Loucy (cell line): ENCODE data around the gene RPL26.
"Not testable (repeated sequence)": the region's sequence is repeated elsewhere in the genome, so short reads cannot be mapped to it uniquely, and the experiment has no call there.

Experiments used
- H2AFZ ChIP-seq: fragments of 200-600 bp; sonication (generic); 2 replicates; pipeline ENCODE4 v1.6.0; 2016; ENCODE audit warnings: antibody characterized with exemption, mild to moderate bottlenecking, low read length, moderate library complexity
- H3F3A ChIP-seq: fragments of 200-600 bp; 2 replicates; pipeline ENCODE4 v1.6.0; 2016; ENCODE audit warnings: antibody characterized with exemption, low read depth, mild to moderate bottlenecking
- H3K27me3 ChIP-seq: fragments of 200-600 bp; sonication (generic); 2 replicates; pipeline ENCODE4 v1.6.1; 2014; ENCODE audit warnings: low read length, mild to moderate bottlenecking; ENCODE audit not compliant: insufficient read depth, poor library complexity, severe bottlenecking
- H3K36me3 ChIP-seq: fragments of 200-600 bp; sonication (generic); 2 replicates; pipeline ENCODE4 v1.6.1; 2016; ENCODE audit warnings: low read length; ENCODE audit not compliant: insufficient read depth
- H3K4me1 ChIP-seq: fragments of 200-600 bp; sonication (generic); 2 replicates; pipeline ENCODE4 v1.5.1; 2014; ENCODE audit warnings: low read length, mild to moderate bottlenecking; ENCODE audit not compliant: insufficient read depth, poor library complexity, severe bottlenecking
- H3K4me2 ChIP-seq: fragments of 200-600 bp; sonication (generic); 2 replicates; pipeline ENCODE4 v1.6.0; 2014; ENCODE audit warnings: antibody characterized with exemption, low read length, low read depth, mild to moderate bottlenecking; ENCODE audit not compliant: poor library complexity, severe bottlenecking
- H3K4me3 ChIP-seq: fragments of 200-600 bp; sonication (generic); 2 replicates; pipeline ENCODE4 v1.5.1; 2014; ENCODE audit warnings: low read length, mild to moderate bottlenecking, mixed read lengths; ENCODE audit not compliant: poor library complexity, severe bottlenecking
- H3K79me2 ChIP-seq: fragments of 200-600 bp; sonication (generic); 2 replicates; pipeline ENCODE4 v1.6.1; 2014; ENCODE audit warnings: low read length; ENCODE audit not compliant: insufficient read depth
- H3K9ac ChIP-seq: fragments of 200-600 bp; sonication (generic); 2 replicates; pipeline ENCODE4 v1.6.0; 2014; ENCODE audit warnings: mild to moderate bottlenecking, low read depth, low read length, moderate library complexity; ENCODE audit not compliant: poor library complexity, severe bottlenecking
- H3K9me2 ChIP-seq: fragments of 200-600 bp; sonication (generic); replicated peaks from 2 replicates; pipeline ENCODE4 v1.6.1; 2016; ENCODE audit warnings: low read depth, low read length, mixed read lengths
- H3K9me3 ChIP-seq: fragments of 200-600 bp; sonication (generic); 2 replicates; pipeline ENCODE4 v1.6.1; 2014; ENCODE audit warnings: mild to moderate bottlenecking, antibody characterized with exemption, low read length, low read depth; ENCODE audit not compliant: insufficient read depth
- H4K20me1 ChIP-seq: fragments of 200-600 bp; sonication (generic); 2 replicates; pipeline ENCODE4 v1.6.0; 2014; ENCODE audit warnings: antibody characterized with exemption, low read length, mild to moderate bottlenecking; ENCODE audit not compliant: insufficient read depth, poor library complexity, severe bottlenecking
- CTCF ChIP-seq: fragments of 200-600 bp; sonication (generic); conservative IDR thresholded peaks from 2 replicates; pipeline ENCODE4 v1.5.1; 2014; ENCODE audit warnings: mild to moderate bottlenecking, antibody characterized with exemption, low read length
- EZH2phosphoT487 ChIP-seq: fragments of 200-600 bp; IDR thresholded peaks from 2 replicates; pipeline ENCODE4 v1.6.1; 2018; ENCODE audit warnings: antibody characterized with exemption, mild to moderate bottlenecking, moderate library complexity, borderline replicate concordance

RPL26 gene

GRCh38 chr17:8376271-8377067 is 6.5 kb downstream of the RPL26 start, which contains the start of gene KRABD2:
TSS of gene KRABD2 (minus strand) at chr17:8376704.
- Histone ChIP-seq H2AFZ (peak within 1 kb of the TSS; percentile 85), H3K9me2 (no peaks in the 10 kb centered on the region), H3K9me3 (no peaks in the 10 kb centered on the region), H3K36me3 (peaks cover 48% of the 10 kb centered on the region), H3K79me2 (peaks cover 52% of the 10 kb centered on the region), H3K4me3 (peak within 1 kb of the TSS; percentile 84), H3K9ac (peak within 1 kb of the TSS; percentile 82), H3K4me2 (peak within 1 kb of the TSS; percentile 98), H3F3A (peaks cover 27% of the 10 kb centered on the region), H3K27me3 (no peaks in the 10 kb centered on the region), H4K20me1 (peaks cover 47% of the 10 kb centered on the region), H3K4me1 (peaks cover 41% of the 10 kb centered on the region)
- TF ChIP-seq CTCF (peak; percentile 61), EZH2phosphoT487 (no peak)

- Histone ChIP-seq H3K79me2 (peaks cover 45% of the 10 kb centered on the region), H3F3A (peaks cover 24% of the 10 kb centered on the region), H4K20me1 (peaks cover 41% of the 10 kb centered on the region), H3K27me3 (no peaks in the 10 kb centered on the region), H2AFZ (peak overlapping the region; percentile 85; the same call in 1 of the 2 replicates), H3K4me3 (peak overlapping the region; percentile 84), H3K9me3 (no peaks in the 10 kb centered on the region), H3K9me2 (no peaks in the 10 kb centered on the region), H3K4me2 (peak overlapping the region; percentile 98), H3K36me3 (peaks cover 41% of the 10 kb centered on the region), H3K4me1 (peaks cover 35% of the 10 kb centered on the region), H3K9ac (peak overlapping the region; percentile 82)
- TF ChIP-seq CTCF = no peak
- TF ChIP-seq EZH2phosphoT487 = no peak
These were observed 7.2 kb downstream of the RPL26 start for GRCh38 chr17:8375738-8376259.

- H3K36me3 ChIP-seq = peaks cover 22% of the 10 kb centered on the region
- H3K4me2 ChIP-seq, H3K9ac ChIP-seq, H3K9me2 ChIP-seq, H3K27me3 ChIP-seq, H3K9me3 ChIP-seq, H3K4me3 ChIP-seq, H2AFZ ChIP-seq: not testable (repeated sequence)
- peaks cover 19% of the 10 kb centered on the region for H3F3A ChIP-seq
- peaks cover 21% of the 10 kb centered on the region for H3K4me1 ChIP-seq
- H3K79me2 ChIP-seq = peaks cover 26% of the 10 kb centered on the region
- H4K20me1 ChIP-seq = peaks cover 21% of the 10 kb centered on the region
These were observed 9.1 kb downstream of the RPL26 start for GRCh38 chr17:8373856-8374255.
